NOMO-1 treated with DMSO at 0.1 percent for 48 hours (cell line): ENCODE data around the gene OR2T1.
"Not testable (repeated sequence)": the region's sequence is repeated elsewhere in the genome, so short reads cannot be mapped to it uniquely, and the experiment has no call there.

ENCODE experiments used
- DNase-seq: peaks from one replicate; lab custom pipeline; 2025; ENCODE audit not compliant: unreplicated experiment; lab: John Stamatoyannopoulos, UW

OR2T1 gene

DNA sequence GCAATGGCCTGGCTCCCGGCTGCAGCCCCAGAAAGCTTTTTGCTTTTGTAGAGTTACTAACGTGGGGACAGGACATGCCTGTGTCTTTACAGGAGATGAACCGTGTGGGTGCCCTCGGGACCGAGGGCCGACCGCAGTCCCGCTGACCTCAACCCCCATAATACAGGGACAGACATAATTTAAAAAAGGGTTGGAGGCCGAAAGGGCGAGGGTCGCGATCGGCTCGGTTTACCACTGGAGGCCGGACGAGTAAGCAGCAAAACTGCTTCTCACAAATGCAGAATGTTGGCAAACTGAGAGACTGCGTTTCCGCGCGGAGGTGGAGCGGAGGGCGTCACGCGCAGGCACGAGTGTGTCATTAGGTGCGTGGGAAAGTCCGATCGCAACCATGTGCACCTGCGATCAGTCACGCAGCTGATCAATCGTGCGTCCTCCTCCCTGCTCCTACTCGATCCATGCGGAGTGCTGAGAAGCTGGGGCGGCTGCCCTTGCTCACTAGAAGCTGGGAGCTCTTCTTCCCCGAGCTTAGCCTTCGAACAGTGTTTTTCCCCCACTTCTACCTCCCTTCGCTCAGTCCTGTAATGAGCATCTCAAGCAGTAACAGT, 31.1 kb downstream of the OR2T1 start:
- not testable (repeated sequence) for DNase-seq

DNA sequence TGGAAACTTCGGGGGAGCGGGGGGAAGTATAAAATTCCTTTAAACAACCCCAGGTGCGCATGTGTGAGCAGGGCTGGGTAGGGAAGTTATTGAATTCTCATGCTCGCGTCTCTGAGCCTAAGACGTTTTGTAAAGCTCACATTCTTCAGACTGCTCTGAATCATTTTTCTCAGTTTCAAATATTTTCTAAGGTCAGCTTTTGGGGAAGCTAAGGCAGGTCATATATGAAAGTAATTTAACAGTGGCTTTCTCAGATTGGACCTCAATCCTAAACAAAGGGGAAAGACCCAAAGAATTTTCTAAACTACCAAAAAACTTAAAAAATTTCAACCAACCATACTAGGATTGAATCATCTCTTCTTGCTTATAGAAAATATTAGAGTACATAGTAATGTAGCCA, 32.1 kb downstream of the OR2T1 start:
- not testable (repeated sequence) for DNase-seq

DNA sequence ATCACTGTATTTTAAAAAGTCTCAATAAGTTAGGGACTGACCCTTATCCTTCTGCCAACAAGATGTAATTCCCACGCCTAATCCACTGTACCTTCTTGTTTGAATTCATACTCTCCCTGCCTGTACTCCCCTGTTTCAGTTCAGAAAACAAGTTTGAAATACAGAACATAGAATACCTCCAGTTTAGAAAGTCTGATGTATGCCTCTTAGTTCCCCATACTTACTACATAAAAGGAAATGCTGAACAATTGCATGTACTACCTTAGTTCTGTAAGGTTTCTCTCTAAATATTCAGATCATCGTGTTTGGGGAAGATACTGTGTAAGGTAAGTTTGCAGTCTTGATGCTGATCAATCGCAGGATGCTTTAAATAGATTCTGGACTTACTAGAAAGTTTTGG, 33.5 kb downstream of the OR2T1 start:
- DNase-seq: not testable (repeated sequence)

DNA sequence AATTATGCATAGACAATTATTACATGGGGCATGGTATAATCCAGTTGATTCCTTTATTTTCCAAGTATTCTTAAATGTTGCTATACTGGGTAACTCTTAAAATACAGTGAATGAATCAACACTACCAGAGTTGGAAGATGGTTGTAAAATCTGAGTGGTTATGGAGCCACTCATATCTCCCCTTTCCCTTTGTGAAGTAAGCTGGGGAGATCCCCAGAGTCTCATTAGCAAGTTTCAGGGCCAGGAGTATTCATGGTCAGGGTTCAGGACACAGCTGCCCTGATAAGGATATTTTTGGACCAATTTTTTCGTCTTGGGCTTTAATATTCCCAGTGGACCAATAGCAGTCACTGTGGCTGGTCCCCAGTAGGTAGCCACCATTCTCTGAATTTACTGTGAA, 35.8 kb downstream of the OR2T1 start:
- DNase-seq: not testable (repeated sequence)

DNA sequence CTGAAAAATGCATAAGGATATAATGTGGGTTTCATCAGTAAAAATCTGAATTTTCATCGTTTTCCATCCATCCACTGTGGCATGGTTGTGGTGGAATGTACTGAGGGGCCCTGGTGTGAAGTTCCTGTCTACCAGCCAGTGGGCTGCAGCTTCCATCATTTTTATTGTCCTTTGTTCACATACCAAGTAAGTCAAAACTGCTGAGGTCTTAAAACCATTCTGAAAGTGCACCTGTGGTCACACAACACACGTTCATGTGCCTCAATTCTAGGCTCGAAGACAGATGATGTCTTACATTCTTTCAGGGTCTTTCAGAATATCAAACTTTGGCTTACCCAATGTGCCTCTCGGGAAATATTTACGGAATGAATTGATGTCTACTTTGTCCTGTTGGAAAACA, 36.4 kb downstream of the OR2T1 start:
- not testable (repeated sequence) for DNase-seq

DNA sequence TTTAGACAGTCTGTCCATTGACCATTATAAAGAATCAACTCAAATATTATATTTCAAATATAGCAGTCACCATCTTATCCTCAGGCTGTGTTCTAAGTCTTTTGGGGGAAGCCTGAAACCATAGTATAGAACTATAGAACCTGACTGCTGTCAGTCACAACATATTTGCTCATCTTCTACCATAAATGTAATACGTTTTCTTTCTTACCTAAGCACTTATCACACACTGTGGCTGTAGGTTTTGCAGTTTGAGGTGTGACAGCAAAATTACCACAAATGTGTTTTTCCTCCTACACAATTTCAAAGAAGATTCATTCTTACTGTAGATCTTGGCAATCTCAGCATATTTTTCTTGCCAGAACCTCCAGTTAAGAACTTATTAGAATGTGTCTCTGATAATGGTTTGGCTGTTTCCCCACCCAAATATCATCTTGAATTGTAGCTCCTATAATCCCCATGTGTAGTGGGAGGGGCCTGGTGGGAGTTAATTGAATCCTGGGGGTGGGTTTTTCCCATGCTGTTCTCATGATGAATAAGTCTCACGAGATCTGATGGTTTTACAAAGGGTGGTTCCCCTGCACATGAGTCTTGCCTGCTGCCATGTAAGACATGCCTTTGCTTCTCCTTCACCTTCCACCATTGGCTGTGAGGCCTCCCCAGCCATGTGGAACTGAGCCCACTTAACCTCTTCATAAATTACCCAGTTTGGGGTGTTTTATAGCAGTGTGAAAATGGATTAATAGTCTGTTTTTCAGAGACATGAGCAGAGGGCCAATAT, 39.8 kb downstream of the OR2T1 start:
- not testable (repeated sequence) for DNase-seq

DNA sequence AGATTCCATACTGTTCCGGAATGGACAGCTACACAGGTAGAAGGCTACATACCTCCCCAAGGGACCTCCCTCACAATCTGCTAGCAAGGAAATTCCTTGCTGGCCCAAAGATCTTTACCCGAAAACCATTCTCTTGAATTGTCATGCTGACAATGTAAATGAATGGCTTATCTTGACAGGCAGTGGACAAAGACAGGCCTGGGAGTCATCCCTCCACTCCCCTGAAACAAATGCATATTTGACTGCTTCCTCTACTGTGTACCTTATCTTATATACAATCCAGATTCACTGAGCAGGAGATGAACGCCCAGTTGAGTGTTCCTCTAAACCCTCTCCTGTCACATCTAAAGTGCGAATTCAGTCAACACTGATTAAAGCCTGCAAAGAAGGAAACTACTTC, 41.8 kb downstream of the OR2T1 start:
- not testable (repeated sequence) for DNase-seq

DNA sequence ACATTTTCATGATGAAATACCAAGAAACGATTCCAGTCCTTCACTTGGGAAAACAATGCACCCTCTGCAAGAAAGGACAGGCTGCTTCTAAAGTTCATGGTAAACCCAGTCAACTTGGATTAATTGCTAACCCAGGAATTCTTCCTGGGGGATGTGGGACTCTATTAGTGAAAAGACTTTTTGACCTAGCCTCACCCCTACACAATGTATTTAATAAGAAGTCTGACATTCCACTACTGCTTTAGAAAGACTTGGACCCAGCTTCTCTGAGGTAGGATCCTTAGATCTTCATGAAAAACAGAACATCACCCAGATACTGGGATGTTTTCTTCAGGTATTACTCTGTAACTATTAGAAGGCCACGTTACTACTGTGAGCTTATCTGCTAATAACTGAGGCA, 42.6 kb downstream of the OR2T1 start, which contains the start of gene OR2T2:
OR2T2 (plus strand) TSS at position 239 of the 400 bp plus-strand sequence. CDS start 7,161 bp downstream, outside the sequence.
- not testable (repeated sequence) for DNase-seq

DNA sequence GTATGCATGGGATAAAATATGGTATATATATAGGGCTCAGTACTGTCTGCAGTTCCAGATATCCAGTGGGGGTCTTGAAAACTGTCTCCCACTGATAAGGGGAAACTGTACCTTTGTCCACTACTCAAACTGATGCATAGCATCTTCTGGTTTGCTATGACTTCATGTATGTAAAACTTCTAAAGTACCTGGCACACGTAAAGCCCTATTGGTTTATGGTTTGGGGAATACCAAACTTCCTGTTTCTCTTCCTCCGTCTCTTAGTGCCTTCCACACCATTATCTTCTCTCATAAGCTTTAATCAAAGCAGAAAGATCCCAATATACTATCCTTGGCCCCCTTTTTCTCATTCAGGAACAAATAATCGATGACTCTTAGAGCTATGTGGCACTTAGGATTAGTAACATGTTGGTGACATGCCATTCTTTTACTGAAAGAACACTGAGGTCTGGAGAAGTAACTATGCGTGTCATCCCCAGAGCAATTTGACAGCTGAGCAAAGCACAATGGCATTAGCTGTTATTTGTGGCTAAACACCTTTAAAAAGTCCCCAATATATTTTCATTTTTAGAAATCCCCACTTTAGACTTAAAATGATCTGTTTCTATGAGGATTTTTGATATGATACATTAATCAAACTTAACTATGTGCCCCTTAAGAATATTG, 45.7 kb downstream of the OR2T1 start:
- not testable (repeated sequence) for DNase-seq

DNA sequence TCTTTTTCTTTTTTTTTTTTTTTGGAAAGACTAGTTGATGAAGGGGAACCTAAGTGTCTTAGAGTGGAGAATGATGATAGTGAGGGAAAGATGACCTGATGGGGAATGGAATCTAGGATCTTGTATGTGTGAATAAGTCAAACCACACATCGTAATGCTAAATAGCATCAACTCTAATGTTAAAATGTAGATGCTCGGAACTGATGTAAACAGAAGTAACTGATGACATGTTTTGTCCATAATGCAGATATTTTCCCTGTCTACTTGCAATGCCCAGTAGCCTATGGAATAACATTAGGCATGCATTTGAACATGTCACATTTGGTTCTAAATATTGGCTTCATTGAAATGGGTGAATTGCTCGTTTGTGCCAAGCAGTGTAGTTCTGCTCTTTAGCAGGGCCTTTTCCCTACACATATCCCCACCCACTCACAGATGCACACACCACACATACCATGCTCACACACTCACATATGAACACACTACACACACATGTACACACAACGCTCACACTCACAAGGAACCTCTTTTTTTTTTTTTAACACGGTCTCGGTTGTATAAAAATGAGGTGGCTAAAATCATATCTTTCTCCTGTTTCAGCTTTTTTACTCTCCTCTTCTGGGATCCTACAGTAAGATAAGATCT, 47.1 kb downstream of the OR2T1 start:
- not testable (repeated sequence) for DNase-seq

DNA sequence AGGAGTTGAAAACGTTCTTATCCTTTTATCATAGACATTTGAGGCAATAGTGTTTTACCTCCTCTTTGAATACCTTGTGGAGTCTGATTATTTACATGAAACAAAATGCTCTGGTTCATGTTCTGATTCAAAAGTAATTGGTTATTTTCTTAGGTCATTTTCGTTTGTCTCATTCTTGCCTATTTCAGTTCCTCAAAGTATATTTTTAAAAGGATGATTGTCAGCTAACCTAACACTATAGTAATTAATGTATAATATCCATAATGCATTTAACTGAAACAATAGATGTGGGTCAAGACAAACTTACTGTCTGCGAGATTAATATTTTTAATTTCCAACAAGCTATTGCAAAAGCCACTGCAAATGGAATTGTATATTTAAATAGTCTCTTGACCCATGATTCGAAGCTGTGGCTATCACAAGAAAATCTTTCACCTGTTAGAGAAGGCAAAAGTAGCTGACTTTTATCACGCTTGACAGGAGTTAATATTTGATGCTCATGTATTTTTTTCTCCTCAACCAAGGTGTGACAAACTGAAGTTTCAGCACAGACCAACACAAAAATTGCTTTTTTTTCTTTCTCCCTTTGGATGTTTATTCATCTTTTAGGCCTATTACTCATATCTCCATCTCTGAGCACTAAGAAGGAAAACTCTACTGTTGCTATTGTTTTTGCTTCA, 47.8 kb downstream of the OR2T1 start:
- not testable (repeated sequence) for DNase-seq

DNA sequence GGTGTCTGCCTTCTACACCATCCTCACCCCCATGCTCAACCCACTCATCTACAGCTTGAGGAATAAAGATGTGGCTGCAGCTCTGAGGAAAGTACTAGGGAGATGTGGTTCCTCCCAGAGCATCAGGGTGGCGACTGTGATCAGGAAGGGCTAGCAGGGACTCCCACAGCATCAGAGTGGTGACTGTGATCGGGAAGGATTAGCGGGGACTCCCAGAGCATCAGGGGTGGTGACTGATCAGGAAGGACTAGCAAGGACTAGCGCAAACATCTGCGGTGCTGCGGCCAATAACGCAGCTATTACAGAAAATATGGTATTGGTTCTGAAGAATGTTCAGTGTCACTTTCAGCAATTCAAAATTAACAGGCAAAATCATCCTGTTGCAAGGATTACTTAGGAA, 50.8 kb downstream of the OR2T1 start:
- not testable (repeated sequence) for DNase-seq

DNA sequence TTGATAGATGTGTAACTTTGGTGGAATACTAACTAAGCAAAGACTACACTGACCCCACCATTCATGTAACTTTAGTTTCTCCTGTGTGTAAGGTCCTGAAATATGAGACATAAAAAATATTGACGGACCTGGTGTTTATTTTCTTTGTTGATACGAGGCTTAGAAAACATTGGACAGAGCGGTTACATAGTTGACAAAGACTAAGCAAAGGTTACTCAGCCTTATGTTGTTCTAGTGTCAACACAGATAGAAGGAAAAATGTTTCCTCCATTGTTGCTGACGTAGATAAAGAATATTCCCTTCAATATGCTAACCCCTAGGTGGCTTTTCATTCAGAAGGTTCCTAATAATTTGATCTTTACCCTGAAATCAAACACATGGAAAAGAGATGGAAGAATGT, 52.2 kb downstream of the OR2T1 start:
- not testable (repeated sequence) for DNase-seq

DNA sequence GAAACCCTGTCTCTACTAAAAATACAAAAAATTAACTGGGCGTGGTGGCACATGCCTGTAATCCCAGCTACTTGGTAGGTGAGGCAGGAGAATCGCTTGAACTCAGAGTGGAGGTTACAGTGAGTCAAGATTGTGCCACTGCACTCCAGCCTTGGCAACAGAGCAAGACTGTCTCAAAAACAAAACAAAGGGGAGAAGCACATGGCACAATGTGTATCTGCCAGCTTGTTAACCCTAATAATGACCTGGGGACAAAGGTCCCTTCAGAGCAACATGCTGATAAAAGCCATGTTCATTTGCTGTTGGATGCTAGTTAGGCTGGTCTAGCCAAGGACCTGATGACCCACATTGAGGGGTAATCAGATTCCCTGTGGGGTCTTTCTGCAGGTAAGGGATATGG, 53.8 kb downstream of the OR2T1 start:
- not testable (repeated sequence) for DNase-seq
